ENCODE results near the gene ADRB2. TPM values are rescaled to one million over a fixed set of nuclear protein-coding genes. Genes with fewer than 3 reads are reported as not detected.

ADRB2 gene
- total and polyA plus RNA-seq, 10 of the 15 experiments (the other 5 are each of a cell fraction or from before 2014, with no cell fraction given) = 0.03 to 0.34 (median 0.18) TPM; not detected in 1

- Histone ChIP-seq H3K9me3 (replicated peaks; ENCODE audit: control insufficient read depth, insufficient read depth, low read length) (no peaks in the 10 kb centered on the region), H3K27ac (ENCODE audit: control insufficient read depth, insufficient read depth) (no peak overlapping the region), H3K4me1 (ENCODE audit: control insufficient read depth, insufficient read depth, low read length) (peaks cover 14% of the 10 kb centered on the region), H2AFZ (ENCODE audit: control insufficient read depth, low read depth, low read length) (peak overlapping the region; percentile 89), H3K9ac (ENCODE audit: control insufficient read depth, insufficient read depth, low read length) (peak overlapping the region; percentile 14; the same call in 1 of the 2 replicates), H3K36me3 (ENCODE audit: control insufficient read depth in 2 of 2, insufficient read depth in 2 of 2, low read length in 1 of 2) (no peaks in the 10 kb centered on the region), H3K4me2 (ENCODE audit: control insufficient read depth, insufficient read depth) (peak overlapping the region; percentile 88), H3K27me3 (replicated peaks in 1 of 2; ENCODE audit: control insufficient read depth in 2 of 2, insufficient read depth in 2 of 2, low read length in 1 of 2) (no peaks in the 10 kb centered on the region; a peak in 1 of 4 replicates), H3K4me3 (peak overlapping the region; percentile 82), H3K79me2 (ENCODE audit: control insufficient read depth, insufficient read depth, low read length) (no peaks in the 10 kb centered on the region), H4K20me1 (ENCODE audit: control insufficient read depth, insufficient read depth) (no peaks in the 10 kb centered on the region)
- CTCF ChIA-PET = no interaction called here
- DNase-seq (ENCODE audit: low read depth, low spot score) = no peak
- RAD21 ChIA-PET (ENCODE audit: unreplicated experiment) = interaction anchor here (1.2 kb wide), 1 partner anchor 131 kb away, joined by 4 read pairs; no protein-coding TSS in a partner anchor
- FAIRE-seq = no peak
- SMC1A ChIA-PET (ENCODE audit: uncharacterized antibody, unreplicated experiment) = no interaction called here
- intact Hi-C loops (cut with micrococcal nuclease; ENCODE audit: unreplicated experiment) (loop anchor here (2.0 kb wide), 1 partner anchor 86 kb away; no protein-coding TSS in a partner anchor), in situ Hi-C loops (cut with MboI) (no loop called here)
- ATAC-seq = peak; percentile 51
- POLR2A ChIA-PET = no interaction called here
- TF ChIP-seq SKIL (IDR thresholded peaks at IDR 0.05; ENCODE audit: low read depth, poor library complexity, severe bottlenecking) (no peak), ZBTB11 (CRISPR knock-in tag; IDR thresholded peaks at IDR 0.05) (no peak)
- 13% methylated on average over 28 of the region's 28 CpGs for WGBS (ENCODE audit: insufficient coverage, insufficient replicate concordance, low lambda C conversion rate, missing lambda C conversion rate)
- BruUV-seq (replicated peaks) = TSS peak; percentile 60
Measured at GRCh38 chr5:148826739-148827070, 294 bp downstream of the ADRB2 start.

Data from GM12878 (cell line).